Measurements from ENCODE around the gene KLHL6. TPM values are rescaled to one million over a fixed set of nuclear protein-coding genes. Genes with fewer than 3 reads are reported as not detected.

KLHL6 gene
- total and polyA plus RNA-seq, 2 of the 13 experiments (the other 11 are each of a cell fraction or from before 2014, with no cell fraction given), result not detected

- H3K9ac ChIP-seq (ENCODE audit: insufficient read depth, low read depth, low read length), result no peak overlapping the region
- CTCF ChIA-PET (ENCODE audit: low intra/inter-chr PET ratio, low total read pairs), result no interaction called here
- FAIRE-seq, result peak; percentile 79
- TF ChIP-seq ZBTB34 (CRISPR knock-in tag; IDR thresholded peaks at IDR 0.05) (peak; percentile 86; the same call in 1 of the 2 replicates), ZNF670 (CRISPR knock-in tag; IDR thresholded peaks at IDR 0.05; ENCODE audit: borderline replicate concordance) (0 out of 2 replicates have a peak, but pooled peaks have one; percentile 59), ZNF205 (CRISPR knock-in tag; IDR thresholded peaks at IDR 0.05) (no peak), ARNT (IDR thresholded peaks at IDR 0.05) (no peak), FOXA3 (CRISPR knock-in tag; IDR thresholded peaks at IDR 0.05) (peak; percentile 70), MAFF (IDR thresholded peaks at IDR 0.05; ENCODE audit: low read depth, low read length) (no peak), ZBTB7B (CRISPR knock-in tag; IDR thresholded peaks at IDR 0.05) (peak; percentile 87), TP53 (CRISPR knock-in tag; conservative IDR thresholded peaks at IDR 0.05) (0 out of 2 replicates have a peak, but pooled peaks have one; percentile 39), ZNF839 (CRISPR knock-in tag; IDR thresholded peaks at IDR 0.05; ENCODE audit: borderline replicate concordance) (no peak), MTA3 (CRISPR knock-in tag; IDR thresholded peaks at IDR 0.05) (no peak), KLF13 (CRISPR knock-in tag; IDR thresholded peaks at IDR 0.05) (no peak), ZNF83 (CRISPR knock-in tag; IDR thresholded peaks at IDR 0.05; ENCODE audit: borderline replicate concordance) (no peak), EEA1 (CRISPR knock-in tag; IDR thresholded peaks at IDR 0.05; ENCODE audit: borderline replicate concordance) (no peak), ETV5 (CRISPR knock-in tag; IDR thresholded peaks at IDR 0.05; ENCODE audit: borderline replicate concordance) (no peak), HMG20A (CRISPR knock-in tag; IDR thresholded peaks at IDR 0.05; ENCODE audit: borderline replicate concordance) (peak; percentile 44; the same call in 1 of the 2 replicates), NFATC3 (CRISPR knock-in tag; IDR thresholded peaks at IDR 0.05) (no peak), ZKSCAN5 (CRISPR knock-in tag; IDR thresholded peaks at IDR 0.05) (no peak), ZNF282 (IDR thresholded peaks at IDR 0.05; ENCODE audit: partially characterized antibody) (no peak), IKZF1 (IDR thresholded peaks at IDR 0.05) (no peak), NBN (conservative IDR thresholded peaks at IDR 0.05) (no peak), SOX5 (CRISPR knock-in tag; IDR thresholded peaks at IDR 0.05; ENCODE audit: borderline replicate concordance) (0 out of 2 replicates have a peak, but pooled peaks have one; percentile 19)
- TF ChIP-seq, protein P1, sequence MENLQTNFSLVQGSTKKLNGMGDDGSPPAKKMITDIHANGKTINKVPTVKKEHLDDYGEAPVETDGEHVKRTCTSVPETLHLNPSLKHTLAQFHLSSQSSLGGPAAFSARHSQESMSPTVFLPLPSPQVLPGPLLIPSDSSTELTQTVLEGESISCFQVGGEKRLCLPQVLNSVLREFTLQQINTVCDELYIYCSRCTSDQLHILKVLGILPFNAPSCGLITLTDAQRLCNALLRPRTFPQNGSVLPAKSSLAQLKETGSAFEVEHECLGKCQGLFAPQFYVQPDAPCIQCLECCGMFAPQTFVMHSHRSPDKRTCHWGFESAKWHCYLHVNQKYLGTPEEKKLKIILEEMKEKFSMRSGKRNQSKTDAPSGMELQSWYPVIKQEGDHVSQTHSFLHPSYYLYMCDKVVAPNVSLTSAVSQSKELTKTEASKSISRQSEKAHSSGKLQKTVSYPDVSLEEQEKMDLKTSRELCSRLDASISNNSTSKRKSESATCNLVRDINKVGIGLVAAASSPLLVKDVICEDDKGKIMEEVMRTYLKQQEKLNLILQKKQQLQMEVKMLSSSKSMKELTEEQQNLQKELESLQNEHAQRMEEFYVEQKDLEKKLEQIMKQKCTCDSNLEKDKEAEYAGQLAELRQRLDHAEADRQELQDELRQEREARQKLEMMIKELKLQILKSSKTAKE (CRISPR knock-in tag; IDR thresholded peaks at IDR 0.05; ENCODE audit: borderline replicate concordance), result peak; percentile 61; the same call in 1 of the 2 replicates
- TF ChIP-seq, protein P2, sequence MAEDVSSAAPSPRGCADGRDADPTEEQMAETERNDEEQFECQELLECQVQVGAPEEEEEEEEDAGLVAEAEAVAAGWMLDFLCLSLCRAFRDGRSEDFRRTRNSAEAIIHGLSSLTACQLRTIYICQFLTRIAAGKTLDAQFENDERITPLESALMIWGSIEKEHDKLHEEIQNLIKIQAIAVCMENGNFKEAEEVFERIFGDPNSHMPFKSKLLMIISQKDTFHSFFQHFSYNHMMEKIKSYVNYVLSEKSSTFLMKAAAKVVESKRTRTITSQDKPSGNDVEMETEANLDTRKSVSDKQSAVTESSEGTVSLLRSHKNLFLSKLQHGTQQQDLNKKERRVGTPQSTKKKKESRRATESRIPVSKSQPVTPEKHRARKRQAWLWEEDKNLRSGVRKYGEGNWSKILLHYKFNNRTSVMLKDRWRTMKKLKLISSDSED (CRISPR knock-in tag; IDR thresholded peaks at IDR 0.05), result no peak
Observed at GRCh38 chr3:183464480-183464879, 91.0 kb downstream of the KLHL6 start.

More at GRCh38 chr3:183464480-183464879, 91.0 kb downstream of the KLHL6 start:
- no peak overlapping the region for H3K4me3 ChIP-seq (replicated peaks in 1 of 3; ENCODE audit: insufficient read depth in 1 of 3, low read depth in 2 of 3, low read length in 3 of 3)
- H3K4me2 ChIP-seq (ENCODE audit: low read depth, low read length), result peak overlapping the region; percentile 44
- POLR2A ChIA-PET, result no interaction called here
- BruUV-seq (replicated peaks), result no TSS peak
- WGBS (ENCODE audit: low lambda C conversion rate), result 0% methylated on average over 2 of the region's 2 CpGs
- H3K79me2 ChIP-seq (ENCODE audit: insufficient read depth, low read length), result no peaks in the 10 kb centered on the region
- peaks cover 27% of the 10 kb centered on the region for H3K4me1 ChIP-seq (ENCODE audit: insufficient read depth, low read length)
- peak; percentile 87 for ATAC-seq
- H2AFZ ChIP-seq (ENCODE audit: low read length), result no peak overlapping the region
- H3K9me3 ChIP-seq (ENCODE audit: low read length), result no peaks in the 10 kb centered on the region
- H3K27ac ChIP-seq (ENCODE audit: extremely low read length, insufficient read depth, low read length), result peak overlapping the region; percentile 57
- no peaks in the 10 kb centered on the region for H4K20me1 ChIP-seq (ENCODE audit: insufficient read depth, low read length)
- H3K36me3 ChIP-seq (replicated peaks in 1 of 2; ENCODE audit: control insufficient read depth in 1 of 2, insufficient read depth in 2 of 2, low read length in 2 of 2), result no peaks in the 10 kb centered on the region
- intact Hi-C loops (cut with micrococcal nuclease; ENCODE audit: unreplicated experiment) (no loop called here), in situ Hi-C loops (cut with HindIII; ENCODE audit: extremely low pct_ligation_motif_present, low pct_unique_long_range_greater_than_20kb) (no loop called here)
- DNase-seq (ENCODE audit: low spot score), result peak; percentile 78
- no peaks in the 10 kb centered on the region for H3K27me3 ChIP-seq (ENCODE audit: control insufficient read depth in 1 of 2, insufficient read depth in 2 of 2, low read length in 2 of 2)

All from HepG2 (cell line).